Measurements from ENCODE around the gene GJA9.

The GJA9 gene

DNA sequence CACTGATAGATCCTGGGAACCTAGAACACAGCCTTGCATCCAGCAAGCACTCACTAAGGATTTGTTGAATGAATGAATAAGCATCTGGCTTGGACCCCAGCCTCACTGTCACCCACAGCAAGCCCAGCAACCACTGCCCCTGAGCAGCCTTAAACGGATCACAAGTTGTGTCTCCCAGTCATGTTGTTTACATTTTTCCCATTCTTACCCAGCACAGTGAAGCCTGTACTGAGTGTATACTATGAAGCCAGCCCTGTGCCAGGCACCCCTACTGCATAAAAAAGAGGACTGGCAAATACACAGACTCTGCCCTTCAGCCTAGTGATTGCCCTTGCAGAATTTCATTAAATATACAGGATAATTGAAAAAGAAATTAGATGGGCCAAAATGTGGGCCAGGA lies 52.0 kb downstream of the GJA9 start:
- no peak for DNase-seq

DNA sequence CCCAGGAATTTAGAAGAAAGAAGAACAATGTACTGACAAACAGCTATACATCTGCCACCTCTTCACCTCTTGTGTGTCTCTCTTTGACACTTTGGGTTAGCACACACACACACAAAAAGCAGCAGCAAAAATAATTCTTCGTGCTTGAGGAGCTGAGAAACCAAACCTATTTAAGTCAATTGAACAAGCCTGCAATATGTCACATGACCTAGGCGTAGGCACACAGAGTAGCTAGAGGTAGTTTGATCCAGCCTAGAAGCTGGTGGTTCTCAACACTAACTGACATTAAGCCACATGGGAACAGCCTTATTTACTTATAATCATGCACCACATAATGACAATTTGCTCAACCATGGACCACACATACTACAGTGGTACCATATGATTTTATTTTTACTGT lies 54.1 kb downstream of the GJA9 start:
- no peak for DNase-seq

DNA sequence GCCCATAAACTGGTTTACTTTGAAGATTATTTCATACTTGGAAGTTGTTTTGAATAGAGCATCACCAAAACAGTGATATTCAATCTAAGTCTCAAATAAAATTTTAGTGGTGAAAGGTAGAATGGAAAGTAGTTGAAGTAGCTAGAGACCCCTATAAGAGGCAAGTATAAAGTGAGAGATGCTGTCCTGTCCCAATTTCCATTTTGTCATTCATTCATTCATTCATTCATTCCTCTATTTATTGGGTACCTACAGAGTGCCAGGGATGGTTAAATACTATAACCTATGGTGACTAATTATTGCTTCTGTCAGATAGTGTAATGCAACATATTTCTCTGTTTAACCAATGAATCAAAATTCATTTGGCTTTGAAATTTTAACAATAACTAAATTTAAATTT lies 54.5 kb downstream of the GJA9 start:
- no peak for DNase-seq

DNA sequence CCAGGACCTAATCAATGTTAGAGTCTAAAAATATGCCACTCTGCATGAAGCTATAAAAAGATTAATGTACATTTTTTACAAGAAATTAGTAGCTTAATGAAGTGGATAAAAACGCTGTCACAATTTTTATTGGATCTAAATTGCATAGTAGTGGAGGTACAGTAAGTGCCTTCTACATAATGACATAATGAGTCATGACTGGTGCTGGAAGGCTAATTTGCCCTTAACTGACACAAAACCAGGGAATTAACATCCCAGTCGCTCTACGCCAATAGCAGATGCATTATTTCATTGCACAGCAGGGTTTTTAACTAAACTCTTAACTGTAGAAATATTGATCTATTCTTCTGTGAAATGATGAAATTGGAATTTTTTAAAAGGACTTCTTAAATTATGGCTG lies 55.1 kb downstream of the GJA9 start:
- no peak for DNase-seq

All from GOT3 (cell line).